ENCODE data around the gene CCDC180. TPM values are rescaled to one million over a fixed set of nuclear protein-coding genes. Genes with fewer than 3 reads are reported as not detected.

The CCDC180 gene
- total RNA-seq, 1 donor from 2014 or later, result 17.1 TPM

- Mint-ChIP-seq H3K9me3 (peaks cover 36% of the 10 kb centered on the region), H3K36me3 (peaks cover 7% of the 10 kb centered on the region), H3K4me1 (no peaks in the 10 kb centered on the region), H3K4me3 (no peak overlapping the region), H3K27me3 (ENCODE audit: low read depth) (no peaks in the 10 kb centered on the region), H3K27ac (no peak overlapping the region)
- TF ChIP-seq CTCF (IDR thresholded peaks at IDR 0.05; ENCODE audit: unreplicated experiment), result no peak
- DNase-seq (ENCODE audit: low spot score in 2 of 2, unreplicated experiment in 2 of 2), result no peak
These were observed 1.8 kb upstream of the CCDC180 start for GRCh38 chr9:97305501-97306298.

DNA sequence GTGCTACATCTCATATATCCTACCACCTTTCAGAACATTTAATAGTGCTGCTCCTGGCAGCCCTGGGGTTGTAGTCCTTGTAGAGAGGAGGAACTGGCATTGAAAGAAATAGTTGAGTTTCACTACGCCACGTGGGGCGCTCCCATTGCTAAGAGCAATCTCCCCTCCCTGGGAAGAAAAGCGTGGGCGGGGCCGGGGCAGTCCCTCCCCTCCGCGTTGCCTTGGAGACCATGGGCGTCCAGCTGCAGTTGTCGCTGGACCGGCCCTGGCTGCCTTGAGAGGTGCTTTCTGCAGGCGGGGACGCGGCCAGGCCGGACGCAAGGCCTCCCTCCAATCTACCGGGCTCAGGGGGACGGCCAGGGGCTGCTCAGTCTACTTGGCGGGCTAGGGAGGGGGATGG, 368 bp upstream of the CCDC180 start:
- Mint-ChIP-seq H3K9me3 (peaks cover 24% of the 10 kb centered on the region), H3K27ac (no peak overlapping the region), H3K4me1 (no peaks in the 10 kb centered on the region), H3K4me3 (no peak overlapping the region), H3K36me3 (peaks cover 7% of the 10 kb centered on the region), H3K27me3 (ENCODE audit: low read depth) (no peaks in the 10 kb centered on the region)
- no peak for TF ChIP-seq CTCF (IDR thresholded peaks at IDR 0.05; ENCODE audit: unreplicated experiment)
- peak; percentile 54 to 72 for DNase-seq (ENCODE audit: low spot score in 2 of 2, unreplicated experiment in 2 of 2)

DNA sequence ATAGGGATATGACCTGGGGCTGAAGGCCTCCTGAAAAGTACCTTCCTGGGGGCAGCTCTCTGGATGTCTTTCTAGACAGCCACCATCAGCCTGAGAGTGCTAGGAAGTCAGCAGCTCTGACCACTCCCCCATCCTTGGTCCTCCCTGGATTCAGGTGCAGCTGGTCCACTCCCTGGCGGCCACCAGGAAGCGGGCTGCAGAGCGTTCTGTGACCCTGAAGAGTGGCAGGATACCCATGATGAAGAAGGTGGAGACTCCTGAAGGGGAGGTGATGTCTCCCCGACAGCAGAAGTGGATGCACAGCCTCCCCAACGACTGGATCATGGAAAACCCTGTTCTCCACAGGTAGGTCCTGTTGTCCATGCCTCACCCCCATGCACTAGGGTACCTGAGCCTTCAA, 1.8 kb downstream of the CCDC180 start:
- TF ChIP-seq CTCF (IDR thresholded peaks at IDR 0.05; ENCODE audit: unreplicated experiment), result no peak
- Mint-ChIP-seq H3K27ac (no peak overlapping the region), H3K9me3 (peaks cover 4% of the 10 kb centered on the region), H3K27me3 (ENCODE audit: low read depth) (no peaks in the 10 kb centered on the region), H3K4me3 (no peak overlapping the region), H3K36me3 (peaks cover 8% of the 10 kb centered on the region), H3K4me1 (no peaks in the 10 kb centered on the region)
- DNase-seq (ENCODE audit: low spot score in 2 of 2, unreplicated experiment in 2 of 2), result no peak

DNA sequence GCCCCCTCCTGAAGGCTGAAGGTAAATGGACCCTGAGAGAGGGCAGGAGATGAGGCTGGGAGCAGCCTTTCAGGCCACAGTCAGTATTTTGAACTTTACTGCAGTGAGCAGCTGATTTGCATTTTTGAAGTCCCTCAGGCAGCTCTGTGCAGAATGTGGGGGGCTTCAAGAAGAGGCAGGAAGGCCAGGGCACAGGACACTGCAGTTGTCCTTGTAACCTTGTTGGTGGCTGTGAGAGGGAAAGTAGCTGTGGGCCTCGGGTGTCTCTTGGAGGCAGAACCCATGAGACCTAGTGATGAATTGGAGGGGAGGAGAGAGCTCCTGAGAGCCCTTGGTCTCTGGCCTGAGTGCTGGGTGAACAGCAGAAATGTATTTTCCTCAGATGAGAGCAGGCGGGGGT, 2.6 kb downstream of the CCDC180 start:
- H3K9me3 Mint-ChIP-seq, result no peaks in the 10 kb centered on the region

GRCh38 chr9:97310896-97311295, 3.4 kb downstream of the CCDC180 start:
- no peak overlapping the region for H3K27ac Mint-ChIP-seq
- DNase-seq (ENCODE audit: low spot score in 2 of 2, unreplicated experiment in 2 of 2), result no peak
- H3K9me3 Mint-ChIP-seq, result no peaks in the 10 kb centered on the region
- H3K36me3 Mint-ChIP-seq, result peaks cover 8% of the 10 kb centered on the region
- no peaks in the 10 kb centered on the region for H3K4me1 Mint-ChIP-seq
- no peak for TF ChIP-seq CTCF (IDR thresholded peaks at IDR 0.05; ENCODE audit: unreplicated experiment)
- no peak overlapping the region for H3K4me3 Mint-ChIP-seq
- H3K27me3 Mint-ChIP-seq (ENCODE audit: low read depth), result no peaks in the 10 kb centered on the region

More for the DNA sequence above, 2.6 kb downstream of the CCDC180 start:
- no peak overlapping the region for H3K27ac Mint-ChIP-seq
- no peaks in the 10 kb centered on the region for H3K27me3 Mint-ChIP-seq (ENCODE audit: low read depth)
- TF ChIP-seq CTCF (IDR thresholded peaks at IDR 0.05; ENCODE audit: unreplicated experiment), result no peak
- H3K4me3 Mint-ChIP-seq, result no peak overlapping the region
- no peaks in the 10 kb centered on the region for H3K4me1 Mint-ChIP-seq
- peaks cover 6% of the 10 kb centered on the region for H3K36me3 Mint-ChIP-seq
- DNase-seq (ENCODE audit: low spot score in 2 of 2, unreplicated experiment in 2 of 2), result no peak

Measured in mesothelial cell of epicardium (in vitro differentiated cells).